GM18508 (cell line): Measurements from ENCODE around the gene SMIM44.
A peak's percentile ranks its signal among the peaks of the same experiment; 100 is the strongest.
"Not testable (repeated sequence)": the region's sequence is repeated elsewhere in the genome, so short reads cannot be mapped to it uniquely, and the experiment has no call there.

Source experiments
- ATAC-seq: cut with Tn5 transposase; IDR thresholded peaks from one replicate; pipeline ENCODE4 v1.9.1; 2021; ENCODE audit warnings: moderate number of reproducible peaks; ENCODE audit not compliant: insufficient read depth, unreplicated experiment

The SMIM44 gene

DNA sequence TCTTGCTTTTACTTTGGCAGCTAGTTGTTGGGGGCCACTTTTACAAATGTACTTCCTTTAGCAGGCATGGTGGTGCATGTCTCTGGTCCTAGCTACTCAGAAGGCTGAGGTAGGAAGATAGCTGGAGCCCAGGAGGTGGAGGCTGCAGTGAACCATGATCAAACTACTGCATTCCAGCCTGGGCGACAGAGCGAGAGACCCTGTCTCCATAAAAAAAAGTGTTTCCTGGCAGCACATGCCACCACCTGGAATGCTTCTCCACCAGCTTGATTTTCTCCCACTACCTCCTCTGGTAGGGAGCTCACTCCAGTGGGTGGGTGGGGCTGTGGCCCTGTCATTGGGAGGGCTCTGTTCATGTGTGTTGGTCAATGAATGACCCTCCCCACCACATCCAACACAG, 35.4 kb upstream of the SMIM44 start:
- ATAC-seq, result no peak

DNA sequence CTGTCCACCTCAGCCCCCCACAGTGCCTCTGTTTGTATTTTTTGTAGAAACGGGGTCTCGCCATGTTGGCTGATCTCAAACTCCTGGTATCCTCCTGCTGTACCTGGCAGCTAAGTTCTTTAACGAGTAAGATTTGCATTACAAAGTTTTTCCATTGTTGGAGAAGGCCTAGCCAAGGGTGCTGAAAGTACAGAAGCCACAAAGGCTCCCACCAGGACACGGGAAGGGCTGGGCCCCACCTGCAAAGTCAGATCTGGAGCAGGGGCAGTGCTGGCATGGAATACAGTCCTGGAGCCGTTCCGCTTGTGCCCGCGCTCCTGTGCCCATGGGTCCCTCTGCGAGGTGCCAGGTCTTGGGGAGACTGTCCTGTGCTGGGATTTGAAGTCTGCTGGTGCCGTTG, 35.0 kb upstream of the SMIM44 start:
- no peak for ATAC-seq

DNA sequence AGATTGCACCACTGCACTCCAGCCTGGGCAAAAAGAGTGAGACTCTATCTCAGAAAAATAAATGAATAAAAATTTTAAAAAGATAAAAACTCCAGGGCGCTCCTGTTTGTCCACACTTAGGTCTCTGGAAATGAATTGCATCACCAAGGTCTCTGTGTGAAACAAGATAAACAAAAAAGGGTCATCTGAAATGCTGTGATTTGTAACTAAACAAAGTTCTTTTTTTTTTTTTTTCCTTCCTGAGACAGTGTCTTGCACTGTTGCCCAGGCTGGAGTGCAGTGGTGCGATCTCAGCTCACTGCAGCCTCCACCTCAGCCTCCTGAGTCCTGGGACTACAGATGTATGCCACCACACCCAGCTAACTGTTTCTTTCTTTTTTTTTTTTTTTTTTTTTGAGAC, 34.4 kb upstream of the SMIM44 start:
- ATAC-seq, result no peak

DNA sequence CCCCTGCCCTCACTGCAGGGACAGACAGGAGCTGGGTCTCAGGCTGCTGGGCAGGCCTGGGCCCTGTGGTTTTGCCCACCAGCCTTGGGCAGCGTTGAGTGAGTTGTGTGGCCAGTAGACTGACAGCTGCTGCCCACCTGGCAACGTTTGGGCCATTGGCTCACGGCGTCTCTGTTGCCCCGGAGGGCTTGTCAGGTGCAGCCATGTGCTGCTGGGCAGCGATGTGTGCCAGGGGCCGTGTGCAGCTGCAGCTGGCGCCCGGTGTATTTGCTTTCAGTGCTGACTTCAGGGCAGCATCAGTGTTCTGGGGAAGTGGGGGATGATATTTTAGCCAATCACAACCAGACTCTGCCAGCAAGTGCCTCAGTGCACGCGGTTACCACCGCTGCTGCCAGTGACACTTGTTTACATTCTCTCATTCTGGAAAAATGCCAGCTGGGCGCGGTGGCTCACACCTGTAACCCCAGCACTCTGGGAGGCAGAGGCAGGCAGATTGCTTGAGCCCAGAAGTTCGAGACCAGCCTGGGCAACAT, 33.5 kb upstream of the SMIM44 start:
- ATAC-seq, result no peak

DNA sequence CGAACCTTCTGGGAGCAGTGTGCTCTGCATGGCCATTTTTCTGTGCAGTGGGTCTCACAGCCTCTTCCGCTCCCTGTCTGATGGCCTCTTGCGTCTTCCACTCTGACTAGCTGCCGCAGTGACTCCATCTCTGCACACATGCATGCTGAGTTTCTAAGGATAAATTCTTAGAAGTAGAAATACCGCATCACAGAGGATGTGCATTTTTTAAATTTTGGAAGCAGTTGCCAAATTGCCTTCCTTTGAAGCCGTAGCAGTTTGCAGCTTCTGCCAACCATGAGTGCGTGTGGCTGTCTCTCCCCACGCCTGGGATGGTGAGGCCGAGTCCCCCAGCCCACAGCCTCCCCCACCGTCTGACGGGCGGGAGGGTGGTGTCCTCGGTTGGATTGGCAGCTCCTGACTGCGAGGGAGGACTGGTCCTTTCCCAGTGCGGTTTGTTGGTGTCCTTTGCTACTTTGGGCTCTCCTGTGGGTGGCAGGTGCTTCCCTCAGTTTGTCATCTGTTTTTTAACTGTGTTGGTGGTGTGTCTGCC, 32.7 kb upstream of the SMIM44 start:
- no peak for ATAC-seq

DNA sequence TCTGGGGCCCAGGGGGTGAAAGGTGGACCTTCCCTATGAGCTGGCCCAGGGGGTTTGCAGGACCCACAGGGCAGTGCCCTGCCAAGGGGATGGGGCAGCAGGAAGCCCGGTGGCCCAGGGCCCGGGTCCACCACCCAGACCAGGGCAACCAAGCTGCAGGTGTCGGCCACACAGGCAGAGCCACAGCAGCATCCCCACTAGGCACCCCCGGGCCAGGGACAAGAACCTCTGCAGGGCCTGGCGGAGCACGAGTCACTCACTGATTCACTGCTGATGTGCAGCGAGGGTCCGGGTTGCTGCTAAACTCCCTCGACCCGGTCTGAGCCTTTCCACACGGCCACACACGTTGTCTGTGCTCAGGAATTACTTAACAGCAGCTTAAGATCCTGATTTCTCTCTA, 31.7 kb upstream of the SMIM44 start:
- ATAC-seq, result no peak

DNA sequence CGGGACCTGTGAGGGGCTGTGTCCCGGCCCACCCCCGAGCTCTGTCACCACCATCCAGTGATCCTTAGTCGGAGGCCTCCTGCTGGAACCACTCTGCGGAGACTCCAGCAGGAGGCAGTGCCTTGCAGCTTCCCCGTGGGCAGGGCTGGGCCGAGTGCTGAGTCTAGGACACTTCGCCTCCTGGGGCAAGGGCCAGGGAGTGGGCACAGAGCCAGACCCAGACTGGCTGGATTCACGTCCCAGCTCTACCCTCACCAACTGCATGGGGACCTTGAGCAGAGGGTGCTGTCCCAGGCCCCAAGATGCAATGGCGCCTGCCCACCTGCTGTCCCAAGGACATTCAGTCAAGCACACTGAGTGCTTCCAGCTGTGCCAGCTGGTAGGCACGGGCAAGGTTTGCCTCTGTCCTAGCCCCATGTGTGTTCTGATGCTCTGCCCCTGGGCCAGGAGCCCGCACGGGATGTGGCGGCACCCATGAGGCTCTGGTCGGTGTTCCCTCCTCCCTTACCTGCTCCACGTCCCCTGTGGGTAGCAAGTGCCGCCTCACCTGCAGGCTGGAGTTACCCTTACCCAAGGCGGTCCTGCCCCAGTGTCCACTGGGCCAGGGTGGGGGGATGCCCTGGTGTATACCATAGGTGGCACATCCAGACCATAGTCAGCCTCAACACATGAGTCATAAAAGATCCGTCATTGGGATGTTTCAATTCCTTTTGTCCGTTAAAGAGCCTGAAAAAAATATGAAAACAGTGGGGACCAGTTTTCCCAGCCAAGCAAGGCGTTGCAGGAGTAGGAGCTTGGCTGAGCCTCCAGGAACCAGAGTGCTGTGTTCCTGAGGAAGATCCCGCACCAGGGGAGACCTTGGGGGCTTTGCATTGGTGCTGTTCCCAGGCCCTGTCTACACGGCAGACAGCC, 30.2 kb upstream of the SMIM44 start:
- no peak for ATAC-seq

DNA sequence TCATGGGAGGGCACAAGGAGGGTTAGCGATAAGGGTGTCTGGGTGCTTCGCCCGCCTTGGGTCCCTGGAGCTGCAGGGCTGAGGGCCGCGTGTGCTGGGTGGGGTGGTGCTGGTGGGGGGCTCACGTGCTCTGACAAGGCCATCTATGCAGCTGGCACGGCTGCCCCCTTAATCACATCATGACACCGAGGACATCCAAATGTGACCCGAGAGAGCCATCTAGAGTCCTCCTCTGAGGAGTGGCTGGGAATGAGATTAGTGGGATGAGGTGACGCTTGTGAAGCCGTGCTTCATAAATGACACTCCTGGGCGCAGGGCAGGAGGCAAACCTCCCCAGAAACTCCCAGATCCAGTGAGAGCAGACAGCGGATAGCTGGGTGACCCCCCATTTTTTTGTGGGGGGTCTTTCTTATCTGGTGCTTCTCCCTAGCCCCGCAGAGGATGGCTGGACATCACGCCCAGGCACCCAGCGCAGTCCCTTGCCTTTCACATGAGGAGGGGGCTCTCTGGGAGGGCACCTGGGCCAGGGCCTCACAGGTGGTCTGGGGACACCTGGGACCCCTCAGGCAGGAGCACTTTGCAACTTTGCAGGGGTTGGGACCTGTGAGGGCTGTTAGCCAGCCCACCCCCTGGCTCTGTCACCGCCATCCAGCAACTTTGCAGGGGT, 29.5 kb upstream of the SMIM44 start:
- no peak for ATAC-seq

DNA sequence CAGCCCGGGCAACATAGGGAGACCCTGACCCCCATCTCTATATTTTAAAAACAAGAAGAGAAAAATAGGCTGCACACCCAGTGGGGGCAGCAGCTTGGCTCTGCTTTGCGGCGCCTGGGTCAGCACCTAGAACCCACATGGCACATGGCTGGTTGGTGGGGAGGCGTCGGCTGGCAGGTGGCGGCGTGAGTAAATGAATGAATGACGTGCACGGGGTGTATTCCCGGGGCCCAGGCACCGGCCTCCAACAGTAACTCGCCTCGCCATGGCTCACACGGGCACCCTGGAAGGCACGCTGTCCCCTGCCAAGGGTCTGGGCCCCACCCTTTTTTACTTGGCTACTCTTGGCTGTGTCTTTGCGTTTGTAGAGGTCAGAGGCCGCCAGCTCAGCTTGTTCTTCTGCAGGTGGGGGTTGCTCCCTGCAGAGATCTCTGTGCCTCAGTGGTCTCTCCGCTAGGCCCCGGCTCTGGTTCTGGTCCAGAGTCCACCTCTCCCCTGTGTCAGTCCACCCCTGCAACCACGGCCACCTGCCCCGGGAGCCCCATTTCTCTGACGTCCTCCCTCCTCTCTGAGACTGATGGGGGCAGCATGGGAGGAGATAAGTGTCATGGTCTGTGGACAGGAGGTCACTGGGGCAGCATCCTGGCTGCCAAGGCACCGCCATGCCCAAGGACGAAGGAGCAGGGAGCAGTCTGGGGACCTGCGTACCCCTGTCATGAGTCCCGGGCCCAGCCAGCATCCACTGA, 28.4 kb upstream of the SMIM44 start:
- ATAC-seq, result no peak

DNA sequence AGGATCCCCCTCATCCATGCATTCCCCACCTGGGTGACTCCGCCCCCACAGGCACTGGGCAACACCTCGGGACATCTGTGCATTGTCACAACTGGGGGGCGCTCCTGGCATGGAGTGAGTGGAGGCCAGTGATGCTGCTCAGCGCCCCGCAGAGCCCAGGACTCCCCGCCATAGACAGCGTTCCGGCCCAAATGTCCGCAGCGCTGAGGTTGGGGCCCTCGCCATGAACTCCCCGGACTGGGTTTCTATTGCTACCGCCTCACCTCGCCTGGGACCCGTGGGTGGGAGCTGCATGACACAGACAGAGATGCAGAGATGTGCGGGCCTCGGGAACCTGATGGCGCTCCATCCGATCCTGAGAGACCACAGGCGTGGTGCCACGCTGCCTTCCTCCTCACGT, 27.5 kb upstream of the SMIM44 start:
- no peak for ATAC-seq

DNA sequence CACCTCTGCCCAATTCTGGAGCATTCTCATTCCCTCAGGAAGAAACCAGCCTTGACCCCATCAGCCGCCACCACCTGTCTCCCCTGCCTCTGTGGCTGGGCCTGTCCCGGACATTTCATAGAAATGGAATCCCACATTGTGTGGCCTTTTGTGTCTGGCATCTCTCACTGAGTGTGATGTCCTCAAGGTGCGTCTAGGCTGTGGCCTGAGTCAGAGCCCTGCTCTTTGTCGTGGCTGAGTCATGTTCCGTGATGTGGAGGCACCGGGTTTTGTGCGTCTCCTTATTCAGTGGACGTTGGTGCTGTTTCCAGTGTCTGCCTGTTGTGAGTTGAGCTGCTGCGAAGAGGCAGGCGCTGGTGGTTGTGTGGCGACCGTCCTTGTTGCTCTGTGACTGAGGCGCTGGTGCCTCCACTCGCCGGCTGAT, 26.3 kb upstream of the SMIM44 start:
- ATAC-seq, result no peak

DNA sequence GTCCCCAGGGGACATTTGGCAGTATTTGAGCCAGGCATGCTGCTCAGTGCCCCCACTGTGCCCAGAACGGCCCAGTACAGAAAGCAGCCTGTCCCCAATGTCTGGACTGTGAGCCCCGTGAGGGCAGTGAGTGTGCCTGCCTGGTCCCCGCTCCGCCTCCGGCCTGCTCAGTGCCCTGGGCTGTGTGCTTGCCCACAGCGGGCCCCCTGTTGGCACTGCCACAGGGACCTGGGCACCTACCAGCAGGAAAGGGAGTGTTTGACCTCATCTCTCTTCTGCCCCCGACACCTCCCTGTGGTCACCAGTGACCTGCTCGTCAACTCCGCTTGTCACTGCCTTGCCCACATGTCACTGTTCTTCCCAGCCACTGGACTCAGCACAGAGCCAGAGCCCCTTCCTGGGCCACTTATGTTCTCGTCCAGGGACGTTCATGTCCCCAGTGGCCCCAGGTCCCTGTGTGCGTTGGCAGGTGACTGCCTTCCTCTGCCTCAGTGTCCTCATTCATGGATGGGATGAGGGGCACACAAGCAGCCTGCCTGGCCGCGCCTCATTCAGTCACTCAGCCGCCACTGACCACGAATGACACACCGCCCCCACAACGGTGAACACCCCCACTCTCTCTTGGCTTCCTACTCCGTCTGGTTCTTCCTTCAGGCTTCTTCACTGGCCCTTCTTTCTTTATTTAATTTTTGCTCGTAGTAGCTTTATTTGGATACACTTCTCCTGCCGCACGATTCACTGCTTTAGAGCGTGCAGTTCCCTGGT, 25.7 kb upstream of the SMIM44 start:
- no peak for ATAC-seq

DNA sequence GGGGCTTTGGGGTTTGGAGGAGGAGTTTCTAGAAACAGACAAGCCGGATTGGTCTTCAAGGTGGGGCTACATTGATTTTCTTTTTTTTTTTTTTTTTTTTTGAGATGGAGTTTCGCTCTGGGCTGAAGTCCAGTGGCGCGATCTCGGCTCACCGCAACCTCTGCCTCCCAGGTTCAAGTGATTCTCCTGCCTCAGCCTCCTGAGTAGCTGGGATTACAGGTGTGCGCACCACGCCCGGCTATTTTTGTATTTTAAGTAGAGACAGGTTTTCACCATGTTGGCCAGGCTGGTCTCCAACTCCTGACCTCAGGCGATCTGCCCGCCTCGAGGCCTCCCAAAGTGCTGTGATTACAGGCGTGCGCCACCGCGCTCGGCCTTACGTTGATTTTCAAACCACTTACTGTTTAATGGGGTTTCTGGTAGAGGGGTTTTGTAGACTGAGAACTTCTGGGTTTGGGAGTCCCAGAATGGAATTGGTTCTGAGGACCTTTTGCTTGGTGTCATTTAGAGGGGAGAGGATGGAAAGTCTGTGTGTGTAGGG, 24.9 kb upstream of the SMIM44 start:
- not testable (repeated sequence) for ATAC-seq

DNA sequence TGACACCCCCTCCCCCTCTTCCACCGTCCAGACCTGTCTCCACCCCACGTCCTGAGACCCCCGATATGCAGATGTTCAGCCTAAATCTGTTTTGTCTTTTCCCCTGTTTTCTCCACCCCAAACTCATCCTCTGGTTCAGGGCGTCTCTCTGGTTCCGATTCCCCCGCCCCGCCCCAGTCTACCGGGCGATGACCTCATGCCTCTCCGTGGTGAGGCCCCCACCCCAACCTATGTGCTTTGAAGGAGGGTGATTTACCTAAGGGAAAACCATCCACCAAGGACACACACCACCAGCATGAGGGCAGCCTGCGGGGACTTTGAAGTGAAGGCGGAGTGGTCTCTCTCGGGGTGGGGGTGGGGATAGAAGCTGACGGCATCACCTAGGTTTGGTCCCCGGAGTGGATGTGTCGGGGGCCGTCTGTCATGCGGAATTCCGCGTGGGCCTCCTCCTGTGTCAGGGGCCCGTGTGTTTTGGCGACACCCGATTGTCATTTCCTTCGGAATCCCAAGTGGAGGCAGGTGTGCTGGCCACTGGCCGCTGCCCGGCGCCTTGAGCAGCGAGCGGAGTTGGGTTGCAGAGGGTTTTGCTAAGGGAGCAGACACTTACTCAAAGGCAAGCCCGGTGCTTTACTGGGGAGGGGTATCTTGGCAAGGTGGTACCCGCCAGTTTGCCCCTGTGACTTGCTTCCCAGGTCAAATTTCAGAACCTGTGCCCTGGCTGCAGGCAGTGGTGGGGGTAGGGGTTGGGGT, 24.3 kb upstream of the SMIM44 start:
- ATAC-seq, result no peak

DNA sequence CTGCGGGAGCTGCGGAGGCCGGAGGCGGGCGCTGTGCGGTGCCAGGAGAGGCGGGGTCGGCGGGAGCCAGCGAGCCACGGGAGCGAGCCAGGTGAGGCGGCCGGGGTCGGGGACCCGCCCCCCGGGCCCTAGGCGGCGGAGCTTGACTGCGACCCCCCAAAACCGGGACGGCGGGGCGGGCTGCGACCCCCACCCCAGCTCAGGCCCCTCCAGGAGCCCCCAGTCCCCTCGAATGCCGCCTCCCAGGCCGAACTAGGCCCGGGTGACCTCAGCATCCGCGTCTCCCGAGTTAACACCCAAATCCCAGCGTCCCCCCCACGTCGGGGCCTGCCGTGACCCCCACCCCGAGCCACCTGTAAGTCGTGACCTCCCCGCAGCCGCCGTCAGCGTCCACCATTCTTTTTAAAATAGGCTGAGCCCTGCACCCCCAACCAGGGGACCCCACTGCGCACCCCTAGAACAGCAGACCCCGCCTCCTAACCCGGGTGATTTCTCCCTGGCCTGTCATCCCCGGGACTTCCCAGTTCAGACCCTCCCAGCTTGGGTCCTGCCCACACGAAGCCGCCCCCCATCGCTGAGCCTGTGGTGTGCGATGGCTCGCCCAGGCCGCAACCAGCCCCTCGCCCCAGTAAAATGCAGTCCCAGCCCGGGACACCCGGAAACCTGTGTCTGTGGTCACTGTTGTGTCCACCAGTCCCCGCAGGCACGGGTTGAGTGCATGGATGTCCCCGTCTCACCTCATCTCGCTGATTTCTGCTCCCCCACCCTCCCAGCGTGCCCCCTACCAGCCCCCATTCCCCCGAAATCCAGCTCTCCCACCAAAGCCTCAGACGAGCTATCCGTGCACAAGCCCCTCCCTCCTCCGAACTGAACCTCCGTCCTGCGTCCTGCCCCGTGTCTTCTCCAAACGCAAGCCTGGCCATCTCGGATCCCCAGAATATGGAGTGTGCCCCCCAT, 23.4 kb upstream of the SMIM44 start:
- no peak for ATAC-seq

DNA sequence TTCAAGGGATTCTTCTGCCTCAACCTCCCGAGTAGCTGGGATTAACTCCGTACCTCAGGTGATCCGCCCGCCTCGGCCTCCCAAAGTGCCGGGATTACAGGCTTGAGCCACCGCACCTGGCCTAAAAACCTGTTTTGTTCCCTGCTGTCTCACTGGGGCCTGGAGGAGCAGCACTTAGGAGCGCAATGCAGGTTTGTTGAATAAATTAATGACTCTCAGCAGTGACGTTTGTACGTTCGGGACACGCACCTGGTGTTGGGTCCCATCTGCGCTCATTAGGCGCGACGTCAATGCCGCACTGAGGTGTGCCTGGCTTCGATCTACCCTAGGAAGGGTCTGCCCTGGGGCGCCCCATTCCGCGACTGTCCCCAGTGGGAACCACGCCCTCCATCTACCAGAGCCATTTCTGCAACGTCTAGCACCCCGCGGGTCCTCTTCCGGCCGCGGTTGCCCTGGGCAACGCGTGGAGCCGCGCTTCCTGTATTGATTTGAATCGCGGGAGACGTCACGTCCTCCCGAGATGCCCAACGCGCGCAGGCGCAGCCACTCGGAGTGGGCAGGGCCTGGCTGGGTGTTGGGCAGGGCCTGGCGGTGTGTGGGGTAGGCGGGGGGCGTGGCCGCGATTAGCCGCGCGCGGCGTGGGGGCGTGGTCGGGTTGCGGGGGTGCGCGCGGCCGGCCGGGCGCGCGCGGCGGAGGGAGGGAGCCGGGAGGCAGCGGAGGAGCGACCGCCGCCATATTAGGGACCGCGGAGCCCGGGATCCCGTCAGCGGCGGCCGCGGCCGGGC, 22.6 kb upstream of the SMIM44 start, which contains the start of gene FZR1:
Gene FZR1, plus strand, starts transcription at position 714 of the 786 bp plus-strand sequence. CDS start 16,679 bp downstream, outside the sequence.
- peak; percentile 66 for ATAC-seq

DNA sequence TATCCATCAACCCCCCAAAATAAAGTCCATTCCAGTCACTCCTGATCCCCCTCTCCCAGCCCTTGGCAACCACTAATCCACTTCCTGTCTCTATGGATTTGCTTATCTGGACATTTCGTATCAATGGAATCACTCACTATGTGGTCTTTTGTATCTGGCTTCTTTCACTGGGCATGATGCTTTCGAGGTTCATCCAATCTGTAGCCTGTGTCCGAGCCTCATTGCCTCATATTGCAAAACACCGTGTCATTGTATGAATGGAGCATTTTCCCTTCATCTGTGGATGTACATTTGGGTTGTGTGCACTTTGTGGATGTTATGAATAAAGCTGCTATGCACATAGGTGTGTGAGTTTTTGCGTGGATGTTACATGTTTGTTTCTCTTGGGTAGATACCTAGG, 21.5 kb upstream of the SMIM44 start:
- no peak for ATAC-seq
